GM18873 (cell line): ENCODE results near the gene XXYLT1.

Experiments used
- ATAC-seq: cut with Tn5 transposase; IDR thresholded peaks from one replicate; pipeline ENCODE4 v1.9.1; 2021; ENCODE audit warnings: mild to moderate bottlenecking, moderate library complexity, moderate number of reproducible peaks; ENCODE audit not compliant: unreplicated experiment, low FRiP score

The XXYLT1 gene

GRCh38 chr3:195268576-195269309, 2.2 kb downstream of the XXYLT1 start:
- ATAC-seq = no peak

- no peak for ATAC-seq
Measured at GRCh38 chr3:195267096-195267495, 3.9 kb downstream of the XXYLT1 start.

DNA sequence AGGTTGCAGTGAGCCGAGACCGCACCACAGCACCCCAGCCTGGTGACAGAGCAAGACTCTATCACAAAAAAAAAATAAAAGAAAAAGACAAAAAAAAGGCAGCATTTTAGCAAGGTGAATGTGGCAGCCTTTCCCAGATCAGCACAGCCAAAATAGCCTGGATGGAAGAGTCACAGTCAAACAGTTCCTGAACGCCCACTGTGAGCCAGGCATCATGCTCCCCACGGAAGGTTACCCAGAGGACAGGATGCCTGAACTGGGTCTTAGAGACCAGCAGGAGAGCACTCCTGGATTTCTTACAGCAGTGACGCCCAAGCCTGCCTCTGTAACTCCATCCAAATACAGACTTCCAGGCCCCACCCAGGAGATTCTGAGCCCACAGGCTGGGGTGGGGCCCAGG, 4.5 kb downstream of the XXYLT1 start:
- ATAC-seq = no peak

DNA sequence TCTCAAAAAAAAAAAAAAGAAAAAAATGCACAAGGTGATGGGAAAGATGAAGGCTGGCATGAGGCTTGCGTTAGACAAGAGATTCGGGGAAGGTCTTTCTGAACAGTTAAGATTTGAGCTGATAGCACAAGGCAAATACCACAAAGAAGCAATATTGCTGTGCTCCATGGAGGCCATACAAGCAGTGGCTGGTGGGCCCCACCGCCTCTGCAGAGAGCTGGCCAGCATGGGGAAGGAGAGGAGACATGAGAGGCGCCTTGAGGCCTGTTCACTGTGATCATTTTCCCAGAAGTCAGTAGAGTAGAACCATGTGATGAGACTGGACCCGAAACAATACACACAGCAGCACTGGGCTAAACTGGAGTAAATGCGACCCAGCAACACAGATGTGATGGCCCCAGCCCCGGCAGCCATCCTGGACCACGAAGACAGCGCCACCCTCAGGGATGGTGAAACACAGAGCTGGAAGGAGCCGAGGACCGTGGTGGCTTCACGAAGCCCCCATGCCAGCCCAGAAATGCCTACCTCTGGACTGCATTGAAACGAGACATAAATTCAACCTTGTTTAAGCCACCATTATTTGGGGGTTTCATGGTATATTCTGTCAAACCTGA, 5.5 kb downstream of the XXYLT1 start:
- no peak for ATAC-seq

DNA sequence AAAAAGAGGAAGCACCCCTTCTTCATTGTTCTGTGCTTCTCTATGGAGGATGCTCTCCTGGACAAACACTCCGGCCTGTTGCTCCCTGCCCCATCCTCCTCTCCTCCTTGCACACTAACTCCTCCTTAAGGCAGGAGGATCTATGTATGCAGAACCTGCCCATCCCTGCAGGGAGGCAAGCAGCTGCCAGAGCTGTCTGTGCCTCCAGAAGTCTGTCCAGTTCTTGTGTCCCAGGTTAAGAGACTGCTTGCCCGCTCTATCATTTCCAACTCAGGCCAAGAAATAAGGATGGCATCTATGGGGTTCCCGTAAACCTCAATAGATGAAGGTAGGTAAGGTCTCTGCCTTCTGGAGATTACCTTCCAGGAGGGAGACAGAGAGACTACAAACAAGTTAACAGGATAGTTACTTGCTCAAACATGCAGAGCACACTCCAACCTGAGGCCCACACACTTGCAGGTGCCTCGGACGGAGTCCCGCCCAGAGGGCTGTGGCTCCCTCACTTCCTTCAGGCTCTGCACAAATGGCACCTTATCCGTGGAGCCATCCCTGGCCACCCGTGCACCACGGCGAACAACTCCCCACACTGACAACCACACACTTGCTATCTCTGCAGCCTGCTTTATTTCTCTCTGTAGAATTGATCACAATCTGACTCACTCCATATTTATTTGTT, 6.9 kb downstream of the XXYLT1 start:
- no peak for ATAC-seq

DNA sequence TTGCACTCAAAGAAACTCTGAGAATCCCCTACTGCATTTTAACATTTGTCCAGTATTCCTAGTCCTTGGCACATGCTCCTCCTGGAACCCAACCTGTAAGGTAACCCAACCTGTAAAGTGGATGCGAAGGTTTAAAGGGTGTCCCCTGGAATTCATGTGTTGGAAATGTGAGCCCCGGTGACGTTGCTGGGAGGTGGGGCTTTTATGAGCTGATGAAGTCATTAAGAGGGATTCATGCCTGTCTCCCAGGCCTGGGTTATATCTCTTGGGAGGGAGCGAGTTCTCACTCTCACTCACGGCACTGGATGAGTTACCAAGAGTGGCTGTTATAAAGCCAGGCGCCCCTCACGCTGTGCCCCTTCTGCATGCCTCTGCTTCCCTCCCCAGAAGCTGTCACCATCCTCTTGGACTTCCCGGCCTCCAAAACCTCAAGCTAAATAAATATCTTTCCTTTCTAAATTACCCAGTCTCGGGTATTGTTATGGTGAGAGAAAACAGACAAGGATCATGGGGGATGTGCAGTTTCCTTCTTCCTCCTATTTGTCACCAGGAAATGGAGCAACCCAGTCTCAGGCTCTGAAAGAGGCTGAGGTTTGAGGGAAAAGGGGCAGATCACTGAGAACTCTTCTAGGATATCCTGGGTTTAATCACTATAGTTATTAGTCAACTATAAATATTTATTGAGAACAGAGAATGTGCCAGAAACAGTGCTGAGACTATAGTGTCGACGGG, 7.6 kb downstream of the XXYLT1 start:
- ATAC-seq = no peak

DNA sequence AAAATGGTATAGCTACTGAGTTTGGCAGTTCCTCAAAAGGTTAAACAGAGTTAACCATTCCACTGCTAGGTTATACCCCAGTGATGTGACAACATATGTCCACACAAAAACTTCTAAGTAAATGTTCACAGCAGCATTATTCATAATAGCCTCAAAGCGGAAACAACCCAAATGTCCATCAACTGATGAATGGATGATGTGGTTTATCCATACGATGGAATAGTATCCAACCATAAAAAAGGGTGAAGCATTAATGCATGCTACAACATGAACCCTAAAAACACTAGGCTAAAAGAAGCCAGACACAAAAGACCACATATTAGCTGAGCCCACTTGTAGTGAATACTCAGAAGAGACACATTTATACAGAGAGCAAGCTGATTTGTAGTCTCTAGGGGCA, 9.0 kb downstream of the XXYLT1 start:
- ATAC-seq = no peak

DNA sequence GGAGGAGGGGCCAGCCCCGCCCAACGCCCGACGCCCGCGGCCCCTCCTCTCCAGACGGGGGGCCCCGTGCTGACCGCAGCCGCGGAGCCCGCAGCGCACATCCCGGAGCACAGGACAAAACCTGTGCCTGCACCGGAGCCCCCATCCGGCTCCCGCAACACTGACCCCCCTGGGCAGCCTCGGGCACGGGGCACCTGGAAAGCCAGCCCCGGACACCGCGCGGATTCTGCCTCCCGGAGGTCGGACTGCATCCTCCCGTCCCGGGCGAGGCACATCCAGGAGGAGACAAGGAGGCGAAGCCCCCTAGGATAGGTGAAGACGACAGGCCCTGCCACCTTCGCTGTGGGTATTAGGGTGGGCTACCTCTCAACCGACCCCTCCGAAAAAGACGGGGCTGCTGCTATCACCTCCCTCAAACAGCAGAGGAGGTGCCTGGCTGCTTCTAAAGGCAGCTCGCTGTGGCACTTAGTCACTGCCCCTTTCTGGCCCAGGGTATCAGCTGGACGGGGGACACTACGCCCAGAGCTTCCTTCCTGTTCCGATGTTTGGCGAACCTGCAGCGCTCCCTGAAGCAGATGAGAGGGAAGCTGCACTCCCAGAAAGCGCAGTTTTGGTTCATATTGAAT, 10.6 kb downstream of the XXYLT1 start:
- peak; percentile 4 for ATAC-seq

GRCh38 chr3:195259475-195260279, 11.3 kb downstream of the XXYLT1 start:
- ATAC-seq = peak; percentile 65

DNA sequence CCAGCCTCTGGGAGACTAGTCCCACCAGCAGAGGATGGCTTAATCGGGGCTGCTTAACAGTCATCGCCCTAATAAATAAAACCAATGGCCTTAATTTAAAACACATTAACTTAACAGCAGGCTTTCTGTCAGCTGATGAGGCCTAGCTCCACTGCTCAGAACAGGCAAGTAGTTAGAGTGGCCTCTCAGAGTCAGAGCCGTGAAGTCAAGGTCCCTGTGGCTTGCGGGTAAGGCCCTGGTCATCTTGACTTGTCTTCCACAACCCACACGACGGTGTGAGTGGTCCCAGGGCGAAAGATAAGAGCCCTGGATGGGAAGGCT, 11.8 kb downstream of the XXYLT1 start:
- no peak for ATAC-seq

DNA sequence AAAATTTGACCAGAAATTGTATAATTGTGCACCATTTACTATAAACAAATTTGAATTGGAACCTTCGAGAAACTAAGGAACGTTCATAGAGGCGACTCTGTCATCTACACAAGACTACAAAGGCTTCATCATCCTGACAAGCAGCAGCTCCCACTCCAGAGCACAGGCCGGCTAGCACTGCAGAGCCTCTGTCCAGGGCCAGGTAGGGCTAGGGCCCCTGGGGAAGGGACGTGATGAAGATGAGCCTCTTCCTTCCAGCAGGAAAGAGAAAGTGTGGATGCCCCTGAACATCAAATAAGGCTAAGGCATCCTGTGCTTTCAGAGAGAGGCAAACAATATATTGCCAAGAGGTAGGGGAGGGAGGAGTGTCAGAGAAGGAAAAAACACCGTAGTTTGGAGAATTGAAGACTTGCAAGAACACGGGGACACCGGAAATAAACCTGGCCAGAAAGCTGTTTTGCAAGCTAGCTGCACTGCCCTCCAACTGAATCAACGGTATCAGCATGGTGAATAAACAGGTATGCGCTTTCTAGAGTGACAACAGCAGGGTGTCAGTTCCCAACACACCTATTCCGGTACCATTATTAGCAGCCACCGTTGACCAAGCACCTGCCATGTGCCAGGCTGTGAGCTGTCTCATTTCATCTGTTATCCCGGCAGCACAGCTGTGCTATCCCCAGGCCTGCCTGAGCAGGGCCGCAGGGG, 12.4 kb downstream of the XXYLT1 start:
- no peak for ATAC-seq

DNA sequence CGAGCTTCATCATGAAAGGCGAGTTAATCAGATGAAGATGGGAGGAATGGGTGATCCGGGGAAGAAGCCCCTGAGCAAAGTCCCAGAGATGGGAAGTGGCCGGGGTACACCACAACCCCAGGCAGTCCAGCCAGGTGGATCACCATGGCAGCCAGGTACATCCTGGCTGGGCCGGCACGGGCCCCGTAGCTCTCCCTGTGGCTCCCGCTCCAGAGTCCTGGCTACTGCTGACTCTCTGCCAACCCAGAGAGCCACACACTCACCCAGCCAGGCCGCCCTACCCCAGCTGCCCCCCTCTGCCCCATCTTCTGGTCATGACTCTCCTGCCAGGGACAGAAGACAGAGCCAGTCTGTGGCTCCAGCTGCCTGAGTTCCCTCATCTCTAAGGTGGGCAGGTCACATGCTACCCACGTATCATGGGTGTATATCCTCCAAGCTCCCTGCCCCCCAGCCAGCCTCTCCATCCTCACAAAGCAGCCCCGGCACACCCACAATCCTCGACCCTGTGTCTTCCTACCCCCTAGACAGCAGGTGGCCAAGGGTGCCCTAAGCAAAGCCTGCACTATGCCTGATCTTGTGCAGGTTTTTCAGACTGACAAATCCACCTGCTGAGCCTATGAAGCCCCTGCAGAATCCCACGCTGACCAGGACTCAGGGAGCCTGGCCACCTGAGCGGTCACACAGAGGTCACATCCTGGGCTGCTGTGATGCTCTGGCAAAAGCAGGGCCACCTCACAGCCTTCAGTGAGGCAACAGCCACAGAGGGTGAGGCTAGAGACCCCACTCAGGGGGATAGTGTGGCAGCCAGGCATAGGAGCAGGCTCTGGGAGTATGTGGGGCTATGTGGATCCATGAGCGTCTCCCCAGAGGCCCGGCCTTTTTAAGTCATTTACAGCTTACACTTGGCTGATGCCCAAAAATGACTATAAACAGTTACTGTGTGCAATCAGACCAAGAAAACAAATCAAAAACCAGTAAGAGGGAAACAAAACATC, 13.2 kb downstream of the XXYLT1 start:
- no peak for ATAC-seq

DNA sequence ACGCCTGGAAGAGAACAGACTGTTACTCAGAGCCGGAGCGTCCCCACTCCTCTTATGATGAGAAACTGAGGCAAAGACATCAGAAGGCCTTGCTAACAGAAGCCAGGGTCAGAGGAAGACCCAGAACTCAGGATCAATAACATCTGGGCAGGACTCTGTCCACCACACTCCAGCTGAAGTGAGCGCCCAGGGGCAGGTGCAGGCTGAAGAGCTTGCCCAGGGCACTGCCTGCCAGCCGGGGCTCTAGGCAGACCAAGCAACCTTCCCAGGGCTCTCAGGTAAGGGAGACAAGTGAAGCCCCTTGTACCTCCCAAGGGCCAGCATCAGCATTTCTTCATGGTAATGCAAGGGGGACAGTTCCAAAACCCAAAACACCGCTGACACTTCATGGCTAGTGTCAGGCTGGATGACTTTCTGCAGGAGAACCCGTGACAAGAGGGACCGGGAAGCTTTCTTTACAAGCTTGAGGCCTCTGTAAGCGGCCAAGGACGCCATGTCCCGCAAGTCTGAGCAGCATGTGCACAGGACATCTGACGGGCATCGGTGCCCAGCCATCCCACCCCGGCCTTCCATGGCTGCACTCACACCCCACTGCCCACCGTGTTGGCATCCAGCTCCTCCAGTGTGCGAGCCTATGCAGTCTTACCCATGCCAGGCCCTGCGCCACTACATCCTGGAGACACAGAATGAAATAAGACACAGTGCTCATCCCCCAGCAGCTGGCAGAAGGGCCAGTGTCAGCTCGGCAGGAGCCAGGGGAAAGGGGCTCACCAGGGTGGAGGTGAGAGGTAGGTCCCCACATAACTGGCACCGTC, 14.1 kb downstream of the XXYLT1 start:
- ATAC-seq = no peak

DNA sequence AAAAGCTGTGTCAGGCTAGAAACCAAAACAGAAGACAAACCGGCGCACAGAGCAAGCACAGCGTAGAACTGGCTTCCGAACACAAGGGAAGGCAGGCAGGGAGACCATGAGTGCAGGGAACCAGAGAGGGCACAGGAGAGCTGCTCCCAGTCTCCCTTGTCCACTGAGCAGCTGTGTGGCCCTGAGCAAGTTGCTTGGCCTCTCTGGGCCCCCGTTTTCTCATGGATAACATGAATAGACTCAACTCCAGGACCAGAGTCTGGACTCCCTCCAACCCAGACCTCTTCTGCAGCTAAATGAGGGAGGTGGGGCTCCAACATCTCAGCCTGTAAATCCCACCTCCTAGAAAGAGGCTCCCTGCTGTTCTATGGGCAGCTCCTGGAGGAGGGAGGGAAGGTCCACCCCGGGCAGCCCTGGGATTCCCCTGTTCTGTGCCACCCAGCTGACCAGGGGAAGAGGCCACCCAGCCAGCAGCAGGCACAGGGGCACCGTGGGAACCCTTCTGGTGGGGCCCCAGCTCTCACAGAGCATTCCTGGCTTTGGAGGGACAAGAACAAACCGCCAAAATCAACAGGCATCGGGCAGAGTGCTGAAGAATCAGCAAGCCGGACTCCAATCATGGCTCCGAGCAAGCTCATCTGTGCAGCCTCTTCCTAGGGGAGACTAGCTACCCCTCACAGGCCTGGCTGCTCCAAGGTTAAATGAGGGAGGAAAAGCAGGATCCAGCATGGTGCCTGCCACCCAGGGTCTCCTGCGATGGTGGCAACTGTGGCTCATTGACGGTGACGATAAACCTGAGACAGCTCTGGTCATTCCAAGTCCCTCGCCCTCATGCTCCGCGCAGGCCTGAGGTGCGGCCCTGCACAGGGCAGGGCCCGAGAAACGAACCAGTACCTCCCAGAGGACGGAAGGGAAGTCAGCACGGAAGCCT, 15.1 kb downstream of the XXYLT1 start:
- ATAC-seq = no peak

GRCh38 chr3:195255176-195255500, 15.8 kb downstream of the XXYLT1 start:
- ATAC-seq = no peak

DNA sequence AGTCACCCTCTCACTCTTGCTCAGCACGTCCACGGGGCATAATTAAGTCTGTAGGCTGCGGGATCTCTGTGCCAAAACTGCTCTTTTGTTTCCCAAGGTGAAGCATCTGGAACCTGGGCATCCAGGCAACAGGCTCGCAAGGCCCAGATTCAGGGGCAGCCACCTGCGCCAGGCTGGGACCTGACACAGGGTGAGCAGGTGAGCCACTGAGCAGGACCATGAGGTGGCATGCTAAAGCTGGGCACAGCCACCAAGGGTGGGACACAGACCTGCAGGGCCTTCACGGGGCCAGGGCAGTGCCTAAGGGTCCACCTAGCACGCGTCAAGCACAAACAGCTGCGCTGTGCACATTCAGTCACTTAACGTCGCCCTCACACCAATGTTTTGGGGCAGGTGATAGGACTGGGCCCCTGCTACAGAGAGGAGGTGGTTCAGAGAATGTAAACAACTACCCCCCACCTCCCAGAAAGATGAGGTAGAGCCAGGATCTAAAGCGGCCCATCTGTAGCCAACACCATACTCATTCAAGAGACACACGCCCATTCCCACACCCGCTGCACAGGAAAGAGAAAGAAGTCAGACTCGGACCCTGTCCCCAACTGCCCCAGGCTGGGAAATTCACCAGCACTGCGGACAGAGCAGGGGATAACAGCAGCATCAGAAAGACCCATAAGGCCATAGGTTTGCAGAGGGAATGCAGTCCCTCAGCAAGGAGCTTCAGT, 16.3 kb downstream of the XXYLT1 start:
- no peak for ATAC-seq
